Stimulated activated CD8-positive, alpha-beta memory T cell treated with anti-CD3 and anti-CD28 coated beads, Interleukin-12 subunit alpha, Interleukin-12 subunit beta, amount 100 ng/mL, for 1 hour (primary cell): ENCODE data around the gene OR51B4.
"Not testable (repeated sequence)": the region's sequence is repeated elsewhere in the genome, so short reads cannot be mapped to it uniquely, and the experiment has no call there.

Experiments used
- DNase-seq: peaks from one replicate; pipeline ENCODE4 v3.0.0-alpha.2; 2020; ENCODE audit warnings: low read depth

The OR51B4 gene

DNA sequence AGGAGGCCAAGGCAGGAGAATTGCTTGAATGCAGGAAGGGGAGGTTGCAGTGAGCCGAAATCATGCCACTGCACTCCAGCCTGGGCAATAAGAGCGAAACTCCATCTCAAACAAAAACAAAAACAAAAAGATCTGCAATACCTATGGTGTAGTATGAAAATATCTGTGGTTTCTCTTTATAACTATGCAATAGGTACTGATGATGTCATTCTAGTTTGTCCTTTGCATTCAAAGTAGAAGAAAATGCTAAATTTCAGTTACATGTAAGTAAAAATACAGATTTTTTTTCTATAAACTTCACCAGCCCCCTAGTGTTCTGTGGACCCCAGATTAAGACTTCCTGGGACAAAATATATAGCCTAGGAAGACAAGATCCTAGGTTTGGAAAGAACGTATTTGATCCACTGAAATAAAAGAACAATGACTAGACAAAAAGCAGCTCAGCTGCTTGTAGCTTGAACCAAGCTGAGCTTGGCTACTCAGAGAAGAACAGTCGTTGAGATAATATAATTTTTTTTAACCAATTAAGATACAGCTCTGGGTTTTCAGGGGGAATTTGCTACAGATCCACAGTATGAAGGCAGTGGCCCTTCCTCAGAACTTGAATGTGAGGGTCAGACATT is 29.2 kb downstream of the OR51B4 start:
- no peak for DNase-seq

DNA sequence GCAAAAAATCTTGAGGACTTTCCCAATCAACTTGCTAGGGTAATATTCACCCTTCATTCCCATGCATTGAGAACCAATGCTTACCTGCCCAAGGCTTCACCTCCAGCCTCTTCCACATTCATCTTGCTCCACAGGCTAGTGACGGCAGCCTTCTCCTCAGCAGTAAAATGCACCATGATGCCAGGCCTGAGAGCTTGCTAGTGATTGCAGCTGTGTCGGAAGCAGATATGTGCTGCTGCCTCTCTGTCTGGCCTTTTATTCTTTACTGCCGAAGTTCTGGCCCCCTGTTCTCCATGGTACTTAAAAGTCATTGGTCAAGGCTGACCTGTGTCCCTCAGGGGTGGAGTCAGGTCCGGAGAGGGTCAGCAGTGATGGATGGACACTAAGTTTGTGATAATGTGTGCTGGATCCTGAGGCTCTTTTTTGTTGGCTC is 32.0 kb downstream of the OR51B4 start, which contains the start of gene HBE1:
TSS of gene HBE1 (minus strand) at position 231 of the 433 bp plus-strand sequence. CDS start at position 176, 55 bp downstream.
- no peak for DNase-seq

DNA sequence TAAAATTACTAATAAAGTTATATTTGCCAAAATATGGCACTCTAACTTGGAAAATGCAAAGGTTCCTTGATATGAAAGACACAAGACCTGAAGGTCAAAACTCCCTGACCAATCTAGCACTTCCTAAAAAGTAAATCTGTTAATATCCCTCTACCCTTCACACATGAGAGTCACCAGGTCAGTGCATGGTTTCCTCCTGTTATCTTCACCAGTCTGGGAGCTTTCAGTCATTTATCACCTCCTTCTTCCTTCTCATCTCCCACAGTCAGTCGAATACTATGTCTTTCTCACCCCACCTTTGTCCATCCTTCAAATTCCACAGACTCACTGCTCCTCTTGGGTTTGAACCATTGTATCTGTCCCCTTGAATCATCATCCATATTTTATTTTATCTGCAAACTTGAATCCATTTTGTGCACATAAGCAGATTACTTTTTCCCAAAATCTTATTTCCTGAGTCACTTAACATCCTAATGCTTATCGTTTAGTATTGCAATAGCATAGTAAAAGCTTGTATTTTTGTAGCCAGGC is 34.6 kb downstream of the OR51B4 start:
- no peak for DNase-seq

DNA sequence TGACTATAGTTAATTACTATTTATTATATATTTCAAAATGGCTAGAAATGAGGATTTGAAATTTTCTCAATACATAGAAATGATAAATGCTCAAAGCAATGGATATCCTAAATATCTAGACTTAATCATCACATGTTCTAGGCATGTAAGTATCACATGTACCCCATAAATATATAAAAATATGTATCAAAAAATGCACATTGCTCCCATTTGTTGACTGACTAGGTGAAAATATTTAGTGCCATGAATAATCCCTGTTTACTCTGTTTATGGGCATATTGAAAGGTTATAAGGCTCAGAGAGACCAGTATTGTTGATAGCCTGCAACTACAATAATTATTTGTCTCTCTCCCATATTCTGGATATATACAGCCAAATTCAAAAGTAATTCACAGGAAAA is 35.1 kb downstream of the OR51B4 start:
- no peak for DNase-seq

DNA sequence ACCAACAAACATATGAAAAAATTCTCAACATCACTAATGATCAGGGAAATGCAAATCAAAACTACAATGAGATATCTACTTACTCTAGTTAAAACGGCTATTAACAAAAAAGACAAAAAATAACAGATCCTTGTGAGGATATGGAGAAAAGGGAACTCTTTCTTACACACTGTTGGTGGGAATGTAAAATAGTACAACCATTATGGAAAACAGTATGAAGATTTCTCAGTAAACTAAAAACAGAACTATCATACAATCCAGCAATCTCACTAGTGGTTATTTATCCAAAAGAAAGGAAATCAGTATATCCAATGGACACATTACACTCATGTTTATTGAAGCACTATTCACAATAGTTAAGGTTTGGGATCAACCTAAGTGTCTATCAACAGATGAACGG is 35.9 kb downstream of the OR51B4 start:
- DNase-seq: no peak

DNA sequence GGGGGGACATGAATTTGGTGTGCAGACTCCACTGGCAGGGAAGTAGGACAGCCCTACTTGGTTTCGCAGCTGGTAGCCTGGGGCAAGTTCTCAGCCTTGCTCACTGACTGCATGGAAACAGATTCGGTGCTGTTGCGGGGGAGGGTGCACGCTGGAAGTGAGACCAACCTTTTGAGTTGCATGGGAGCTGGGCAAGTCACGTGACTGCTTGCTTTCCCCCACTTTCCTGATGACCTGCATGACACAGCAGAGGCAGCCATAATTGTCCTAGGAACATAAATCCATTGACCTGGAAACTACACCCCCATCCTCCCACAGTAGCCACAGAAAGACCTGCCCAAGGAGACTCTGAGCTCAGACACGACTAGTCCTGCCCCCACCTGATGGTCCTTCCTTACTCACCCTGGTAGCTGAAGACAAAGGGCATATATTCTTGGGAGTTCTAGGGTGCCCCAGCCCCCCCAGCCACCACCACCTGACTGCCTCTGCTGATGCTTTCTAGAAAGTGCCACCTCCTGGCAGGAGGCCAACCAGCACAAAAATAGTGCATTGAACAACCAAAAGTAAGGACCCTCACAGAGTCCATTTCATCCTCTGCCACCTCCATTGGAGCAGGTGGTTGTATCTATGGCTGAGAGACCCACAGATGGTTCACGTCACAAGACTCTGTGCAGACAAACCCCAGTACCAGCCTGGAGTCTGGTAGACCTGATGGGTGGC is 43.0 kb downstream of the OR51B4 start:
- no peak for DNase-seq

DNA sequence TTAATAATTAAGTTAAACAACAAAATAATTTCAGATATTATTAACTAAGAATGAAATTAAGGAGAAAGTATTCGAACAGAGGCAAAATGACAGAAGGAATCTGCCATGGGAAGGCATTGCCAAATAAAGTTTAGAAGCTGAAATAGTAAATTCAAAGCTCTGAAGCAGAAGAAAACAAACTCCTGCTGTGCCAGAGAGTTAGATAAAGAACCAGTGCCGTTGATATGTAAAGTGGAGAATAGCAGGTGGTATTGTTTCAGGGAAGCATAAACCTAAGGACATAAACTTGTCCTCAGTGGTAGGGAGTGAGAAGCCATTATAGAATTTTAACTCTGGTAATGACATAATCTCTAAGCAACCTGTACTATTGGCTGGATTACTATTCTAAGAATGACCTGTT is 44.5 kb downstream of the OR51B4 start:
- no peak for DNase-seq

DNA sequence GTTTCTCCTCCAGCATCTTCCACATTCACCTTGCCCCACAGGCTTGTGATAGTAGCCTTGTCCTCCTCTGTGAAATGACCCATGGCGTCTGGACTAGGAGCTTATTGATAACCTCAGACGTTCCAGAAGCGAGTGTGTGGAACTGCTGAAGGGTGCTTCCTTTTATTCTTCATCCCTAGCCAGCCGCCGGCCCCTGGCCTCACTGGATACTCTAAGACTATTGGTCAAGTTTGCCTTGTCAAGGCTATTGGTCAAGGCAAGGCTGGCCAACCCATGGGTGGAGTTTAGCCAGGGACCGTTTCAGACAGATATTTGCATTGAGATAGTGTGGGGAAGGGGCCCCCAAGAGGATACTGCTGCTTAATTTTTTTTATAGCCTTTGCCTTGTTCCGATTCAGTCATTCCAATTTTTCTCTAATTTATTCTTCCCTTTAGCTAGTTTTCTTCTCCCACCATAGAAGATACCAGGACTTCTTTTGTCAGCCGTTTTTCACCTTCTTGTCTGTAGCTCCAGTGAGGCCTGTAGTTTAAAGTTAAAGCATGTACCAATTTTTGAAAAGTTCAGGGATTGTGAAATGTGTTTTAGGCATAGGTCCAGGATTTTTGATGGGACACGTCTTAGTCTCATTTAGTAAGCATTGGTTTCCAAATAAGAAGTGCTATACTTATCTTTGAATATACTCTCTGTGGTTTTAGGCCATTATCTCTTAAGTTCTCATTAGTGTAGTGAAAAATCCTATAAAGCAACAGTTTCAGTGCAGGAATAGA is 46.9 kb downstream of the OR51B4 start, which contains the start of gene HBG2:
TSS of gene HBG2 (minus strand) at position 136 of the 768 bp plus-strand sequence. CDS start at position 83, 53 bp downstream.
- DNase-seq: not testable (repeated sequence)

DNA sequence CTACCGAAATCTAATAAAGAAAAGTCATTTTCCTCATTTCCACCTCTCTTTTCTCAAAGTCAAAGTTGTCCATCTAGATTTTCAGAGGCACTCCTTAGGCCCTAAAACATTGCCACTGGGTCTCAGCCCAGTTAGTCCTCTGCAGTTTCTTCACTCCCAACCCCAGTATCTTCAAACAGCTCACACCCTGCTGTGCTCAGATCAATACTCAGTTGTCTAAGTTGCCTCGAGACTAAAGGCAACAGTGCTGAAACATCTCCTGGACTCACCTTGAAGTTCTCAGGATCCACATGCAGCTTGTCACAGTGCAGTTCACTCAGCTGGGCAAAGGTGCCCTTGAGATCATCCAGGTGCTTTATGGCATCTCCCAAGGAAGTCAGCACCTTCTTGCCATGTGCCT is 47.7 kb downstream of the OR51B4 start:
- DNase-seq: not testable (repeated sequence)

DNA sequence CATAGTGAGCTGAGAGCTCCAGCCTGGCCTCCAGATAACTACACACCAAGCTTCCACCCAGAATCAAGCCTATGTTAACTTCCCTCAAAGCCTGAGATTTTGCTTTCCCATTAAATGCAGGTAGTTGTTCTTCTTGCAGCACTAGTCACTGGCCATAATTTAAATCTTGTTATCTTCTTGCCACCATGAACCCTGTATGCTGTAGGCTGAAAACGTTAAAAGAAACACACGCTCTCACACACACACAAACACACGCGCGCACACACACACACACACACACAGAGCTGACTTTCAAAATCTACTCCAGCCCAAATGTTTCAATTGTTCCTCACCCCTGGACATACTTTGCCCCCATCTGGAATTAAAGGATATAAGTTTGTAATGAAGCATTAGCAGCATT is 48.3 kb downstream of the OR51B4 start:
- DNase-seq: not testable (repeated sequence)

DNA sequence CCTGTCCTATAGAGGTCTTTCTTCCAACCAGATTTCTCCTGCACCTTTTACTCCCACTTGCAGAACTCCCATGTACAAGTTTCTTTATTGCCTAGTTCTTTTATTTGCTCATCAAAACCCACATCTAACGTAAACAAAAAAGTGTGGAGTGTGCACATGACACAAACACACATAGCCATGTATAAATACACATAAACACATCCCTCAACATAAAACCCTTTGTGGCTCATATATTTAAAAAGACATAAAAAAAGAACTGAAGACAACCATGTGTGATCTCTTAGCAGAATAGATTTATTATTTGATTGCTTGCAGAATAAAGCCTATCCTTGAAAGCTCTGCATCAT is 48.9 kb downstream of the OR51B4 start:
- no peak for DNase-seq

DNA sequence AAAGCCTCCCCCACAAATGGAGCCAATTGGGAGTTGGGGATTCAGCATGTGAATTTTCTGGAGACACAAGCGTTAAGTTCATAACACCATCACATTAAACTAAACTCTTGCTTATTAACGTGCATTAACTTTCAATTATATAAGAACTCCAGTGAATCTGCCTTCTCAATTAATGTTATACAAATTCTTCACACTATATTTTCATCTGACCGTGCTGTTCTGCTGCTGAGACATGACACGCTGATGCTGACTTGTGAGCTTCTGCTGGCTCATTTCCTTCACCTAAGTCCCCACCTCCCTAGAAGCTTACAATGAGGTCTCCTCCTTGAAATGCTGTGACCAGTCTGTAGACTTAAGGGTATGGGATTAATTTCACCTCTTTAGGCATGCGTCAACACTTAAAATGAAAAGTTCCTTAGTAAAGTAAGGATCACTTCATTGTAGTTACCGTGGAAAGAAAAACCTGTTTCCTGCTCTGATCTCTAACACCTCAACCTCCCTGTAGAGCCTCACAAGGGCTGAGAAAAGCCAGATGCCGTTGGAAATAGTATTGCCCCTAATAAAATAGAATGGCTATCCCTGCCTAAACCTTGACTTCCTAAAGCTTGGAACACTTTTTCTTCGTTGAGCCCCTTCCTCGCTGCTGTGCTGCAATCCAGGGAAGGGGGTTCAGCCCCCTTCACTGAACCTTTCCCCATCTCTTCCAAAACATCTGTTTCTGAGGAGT is 49.4 kb downstream of the OR51B4 start:
- no peak for DNase-seq

DNA sequence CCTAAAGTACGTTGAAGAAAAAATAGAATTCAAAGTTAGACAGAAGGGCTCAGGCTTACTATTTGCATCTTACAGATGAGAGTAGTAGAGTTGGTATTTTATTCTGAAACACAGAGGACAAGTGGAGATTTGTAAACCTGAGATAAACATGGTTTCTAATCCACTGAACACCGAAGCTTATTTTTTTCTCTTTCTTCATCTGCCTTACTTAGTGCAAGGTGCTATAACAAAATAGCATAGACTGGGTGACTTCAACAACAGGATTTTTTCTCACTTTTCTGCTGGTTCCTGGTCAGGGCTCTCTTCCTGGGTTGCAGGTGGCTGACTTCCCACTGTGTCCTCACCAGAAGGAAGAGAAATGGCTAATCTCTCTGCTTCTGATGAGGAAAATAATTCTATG is 50.0 kb downstream of the OR51B4 start:
- DNase-seq: no peak
